Amygdala (tissue), 56 donors: ENCODE data around the gene PTPN12.
A peak's percentile ranks its signal among the peaks of the same experiment; 100 is the strongest.
"Not testable (repeated sequence)": the region's sequence is repeated elsewhere in the genome, so short reads cannot be mapped to it uniquely, and the experiment has no call there.

ENCODE experiments used
- DNase-seq, 56 donors: peaks; one replicate each; lab custom pipeline; 2025; lab: John Stamatoyannopoulos, UW

PTPN12 gene

GRCh38 chr7:77575187-77575586 lies 38.1 kb downstream of the PTPN12 start:
- DNase-seq: no peak

DNA sequence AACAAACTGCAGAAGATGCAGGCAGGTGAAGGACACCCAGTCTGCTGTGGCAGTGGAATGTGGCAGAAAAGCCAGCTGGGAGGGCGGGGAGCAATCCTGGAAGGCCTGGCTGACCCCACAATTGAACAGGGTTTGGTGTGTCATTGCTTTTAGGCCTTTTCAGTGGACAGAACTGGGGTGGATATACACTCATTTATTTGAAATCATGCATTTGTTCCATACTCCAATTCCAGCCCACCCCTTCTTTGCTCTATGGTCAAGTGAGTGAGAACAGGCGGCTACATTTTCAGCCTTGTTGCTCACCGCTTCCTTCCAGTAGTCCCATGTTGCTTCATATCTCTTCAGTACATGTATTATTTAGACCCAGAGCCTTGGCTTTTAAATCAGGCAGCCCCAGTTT lies 39.8 kb downstream of the PTPN12 start:
- no peak for DNase-seq

GRCh38 chr7:77579797-77580196 lies 42.7 kb downstream of the PTPN12 start:
- DNase-seq: no peak

- no peak for DNase-seq
These were observed 43.8 kb downstream of the PTPN12 start for GRCh38 chr7:77580762-77581350.

GRCh38 chr7:77587272-77587671 lies 50.2 kb downstream of the PTPN12 start:
- DNase-seq: no peak

DNA sequence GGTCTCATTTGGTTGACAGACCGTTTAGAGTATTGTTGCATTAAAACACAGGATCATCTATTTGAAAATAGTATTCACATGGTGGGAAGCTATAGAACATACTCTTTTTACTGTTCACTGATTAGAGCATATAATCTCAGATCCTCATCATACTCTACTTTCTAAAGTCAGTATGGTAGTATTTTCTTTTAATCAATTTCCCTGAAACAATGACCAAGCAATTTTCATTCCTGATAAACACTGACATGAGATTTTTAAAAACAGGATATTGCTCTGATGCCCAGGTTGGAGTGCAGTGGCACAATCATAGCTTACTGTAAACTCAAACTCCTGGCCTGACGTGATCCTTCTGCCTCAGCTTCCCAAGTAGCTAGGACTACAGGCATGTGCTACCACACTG lies 63.9 kb downstream of the PTPN12 start:
- no peak for DNase-seq

- no peak for DNase-seq
These were observed 69.5 kb downstream of the PTPN12 start for GRCh38 chr7:77606562-77606961.

GRCh38 chr7:77619314-77619713 lies 82.2 kb downstream of the PTPN12 start:
- DNase-seq: no peak

GRCh38 chr7:77626586-77627308 lies 89.7 kb downstream of the PTPN12 start:
- DNase-seq: no peak

DNA sequence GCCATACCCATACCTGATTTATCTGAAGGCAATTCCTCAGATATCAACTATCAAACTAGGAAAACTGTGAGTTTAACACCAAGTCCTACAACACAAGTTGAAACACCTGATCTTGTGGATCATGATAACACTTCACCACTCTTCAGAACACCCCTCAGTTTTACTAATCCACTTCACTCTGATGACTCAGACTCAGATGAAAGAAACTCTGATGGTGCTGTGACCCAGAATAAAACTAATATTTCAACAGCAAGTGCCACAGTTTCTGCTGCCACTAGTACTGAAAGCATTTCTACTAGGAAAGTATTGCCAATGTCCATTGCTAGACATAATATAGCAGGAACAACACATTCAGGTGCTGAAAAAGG lies 90.2 kb downstream of the PTPN12 start:
- DNase-seq: no peak

DNA sequence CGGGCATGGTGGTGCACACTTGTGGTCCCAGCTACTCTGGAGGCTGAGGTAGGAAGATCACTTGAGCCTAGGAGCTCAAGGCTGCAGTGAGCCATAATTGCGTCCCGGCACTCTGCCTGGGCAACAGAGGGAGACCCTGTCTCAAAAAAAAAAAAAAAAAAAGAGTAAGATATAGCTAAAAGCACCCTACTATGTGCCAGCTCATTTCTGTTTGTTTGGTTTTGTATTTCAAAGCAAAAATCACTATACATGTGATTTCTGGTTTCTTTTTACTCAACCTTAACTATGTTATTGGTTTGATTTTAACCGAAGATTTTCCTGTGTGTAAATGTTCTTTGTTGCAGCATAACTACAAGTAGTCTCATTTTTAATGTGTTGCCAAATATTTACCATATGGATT lies 92.7 kb downstream of the PTPN12 start:
- DNase-seq: no peak

- DNase-seq: no peak
These were observed 94.7 kb downstream of the PTPN12 start for GRCh38 chr7:77631820-77632219.

- DNase-seq: no peak
These were observed 107.7 kb downstream of the PTPN12 start for GRCh38 chr7:77644774-77645173.

GRCh38 chr7:77648742-77649338 lies 111.7 kb downstream of the PTPN12 start:
- no peak for DNase-seq

GRCh38 chr7:77649716-77650349 lies 112.7 kb downstream of the PTPN12 start:
- DNase-seq: no peak

DNA sequence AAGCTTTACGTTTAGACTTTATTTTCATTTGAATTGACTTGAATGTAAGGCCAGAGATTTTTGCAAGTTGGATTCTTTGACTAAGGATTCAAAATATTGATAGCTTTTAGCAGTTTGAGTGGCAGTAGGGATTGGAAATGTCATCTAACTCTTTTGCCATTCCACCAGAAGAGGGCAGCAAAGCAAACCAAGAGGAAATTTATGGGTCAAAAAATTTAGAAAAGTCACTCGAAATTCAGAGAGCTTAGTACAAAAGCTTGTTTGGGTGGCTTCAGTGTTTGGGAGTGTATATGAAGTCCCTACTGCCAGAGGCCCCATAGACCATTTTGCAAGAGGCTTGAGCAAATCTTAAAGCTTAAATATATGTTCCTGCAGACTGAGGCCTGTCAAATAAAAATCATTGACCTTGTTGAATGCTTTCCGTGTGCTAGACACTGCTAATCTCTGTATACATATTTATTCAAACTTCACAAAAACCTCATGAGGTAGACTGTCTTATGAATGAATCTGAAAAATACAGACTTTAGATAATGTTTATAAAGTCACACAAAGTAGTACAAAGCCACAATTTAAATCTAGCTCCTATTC lies 114.6 kb downstream of the PTPN12 start:
- DNase-seq: peak in 7 of 56 donors; percentile 1 to 50 (median 4)

GRCh38 chr7:77652826-77653225 lies 115.7 kb downstream of the PTPN12 start:
- DNase-seq: not testable (repeated sequence)

GRCh38 chr7:77653572-77653971 lies 116.5 kb downstream of the PTPN12 start:
- DNase-seq: no peak

GRCh38 chr7:77655356-77655755 lies 118.3 kb downstream of the PTPN12 start:
- no peak for DNase-seq

DNA sequence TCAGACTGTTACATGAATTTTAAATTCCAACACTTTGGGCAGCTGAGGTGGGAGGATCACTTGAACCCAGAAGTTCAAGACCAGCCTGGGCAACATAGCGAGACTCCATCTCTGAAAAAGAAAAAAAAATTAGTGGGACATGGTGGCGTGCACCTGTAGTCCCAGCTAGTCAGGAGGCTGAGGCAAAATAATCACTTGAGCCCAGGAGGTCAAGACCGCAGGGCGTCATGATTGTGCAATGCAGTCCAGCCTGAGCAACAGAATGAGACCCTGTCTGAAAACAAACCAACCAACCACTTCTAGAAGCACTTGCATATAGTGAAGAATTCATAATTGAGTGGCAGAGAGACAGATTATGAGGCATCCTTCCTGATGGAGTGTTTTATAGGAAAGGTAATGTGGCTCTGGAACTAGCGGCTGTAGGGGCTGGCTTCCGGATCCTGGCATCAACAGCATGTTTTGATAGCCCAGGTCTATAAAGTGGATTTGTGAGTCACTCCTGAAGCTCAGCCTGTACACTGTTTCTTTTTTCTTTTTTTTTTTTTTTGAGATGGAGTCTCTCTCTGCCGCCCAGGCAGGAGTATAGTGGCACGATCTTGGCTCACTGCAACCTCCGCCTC lies 118.9 kb downstream of the PTPN12 start:
- no peak for DNase-seq
